HG03354 (cell line): ENCODE data around the gene MED9.
"Not testable (repeated sequence)": the region's sequence is repeated elsewhere in the genome, so short reads cannot be mapped to it uniquely, and the experiment has no call there.

ENCODE experiments used
- ATAC-seq: cut with Tn5 transposase; IDR thresholded peaks from one replicate; pipeline ENCODE4 v1.9.1; 2021; ENCODE audit warnings: mild to moderate bottlenecking; ENCODE audit not compliant: unreplicated experiment, poor library complexity, severe bottlenecking

The MED9 gene

DNA sequence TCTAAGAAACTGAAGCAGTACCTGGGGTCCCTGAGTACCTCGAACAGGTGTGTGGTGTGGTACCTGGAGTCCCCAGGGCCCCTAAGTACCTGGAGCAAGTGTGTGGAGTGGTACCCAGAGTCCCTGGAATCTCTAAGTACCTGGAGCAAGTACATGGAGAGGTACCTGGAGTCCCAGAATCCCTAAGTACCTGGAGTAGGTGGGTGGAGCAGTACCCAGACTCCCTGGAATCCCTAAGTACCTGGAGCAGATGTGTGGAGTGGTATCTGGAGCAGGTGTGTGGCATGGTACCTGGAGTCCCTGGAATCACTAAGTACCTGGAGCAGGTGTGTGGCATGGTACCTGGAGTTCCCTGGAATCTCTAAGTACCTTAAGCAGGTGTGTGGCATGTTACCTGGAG lies 22.5 kb upstream of the MED9 start:
- ATAC-seq = no peak

DNA sequence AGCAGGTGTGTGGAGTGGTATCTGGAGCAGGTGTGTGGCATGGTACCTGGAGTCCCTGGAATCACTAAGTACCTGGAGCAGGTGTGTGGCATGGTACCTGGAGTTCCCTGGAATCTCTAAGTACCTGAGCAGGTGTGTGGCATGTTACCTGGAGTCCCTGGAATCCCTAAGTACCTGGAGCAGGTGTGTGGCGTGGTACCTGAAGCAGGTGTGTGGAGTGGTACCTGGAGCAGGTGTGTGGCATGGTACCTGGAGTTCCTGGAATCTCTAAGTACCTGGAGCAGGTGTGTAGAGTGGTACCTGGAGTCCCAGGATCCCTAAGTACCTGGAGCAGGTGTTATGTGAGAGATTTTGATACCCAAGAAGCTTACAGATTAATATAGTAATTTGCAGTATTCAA lies 22.1 kb upstream of the MED9 start:
- not testable (repeated sequence) for ATAC-seq

GRCh38 chr17:17455173-17455572 lies 21.6 kb upstream of the MED9 start:
- no peak for ATAC-seq

DNA sequence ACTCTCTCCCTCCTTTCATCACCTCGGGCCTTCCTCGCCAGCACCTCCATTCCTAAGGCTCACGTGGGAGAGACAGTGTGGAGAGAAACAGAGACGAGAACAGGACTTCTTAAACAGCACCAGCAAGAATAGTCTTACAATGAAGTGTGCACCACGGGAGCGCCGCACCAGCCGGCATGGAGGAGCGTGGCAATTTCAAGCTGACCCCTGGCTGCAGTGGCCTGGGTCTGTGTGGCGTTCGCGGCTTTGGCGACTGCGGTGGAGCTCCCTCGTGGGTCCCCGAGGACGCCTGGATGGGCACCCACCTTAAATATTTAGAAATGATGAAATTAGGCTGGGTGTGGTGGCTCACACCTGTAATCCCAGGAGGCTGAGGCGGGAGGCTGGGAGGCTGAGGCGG lies 20.5 kb upstream of the MED9 start:
- ATAC-seq = no peak

DNA sequence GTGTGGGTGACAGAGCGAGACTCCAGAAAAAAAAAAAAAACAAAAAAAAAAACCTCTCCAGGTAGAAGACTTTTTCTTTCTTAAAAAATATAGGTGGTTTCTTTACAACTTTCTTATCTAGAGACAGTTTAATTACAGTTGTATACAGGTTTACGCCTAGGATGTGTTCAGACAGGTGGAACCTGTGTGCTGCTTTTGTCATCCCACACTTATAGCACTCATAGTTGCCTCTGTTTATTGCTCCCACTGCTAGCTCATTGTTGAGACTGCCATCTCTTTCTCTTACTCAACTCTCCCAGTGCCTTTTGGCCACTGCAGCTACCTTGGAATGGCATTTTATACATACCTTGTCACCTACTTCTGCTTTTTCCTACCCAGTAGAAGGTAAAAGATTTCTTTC lies 19.1 kb upstream of the MED9 start:
- no peak for ATAC-seq

DNA sequence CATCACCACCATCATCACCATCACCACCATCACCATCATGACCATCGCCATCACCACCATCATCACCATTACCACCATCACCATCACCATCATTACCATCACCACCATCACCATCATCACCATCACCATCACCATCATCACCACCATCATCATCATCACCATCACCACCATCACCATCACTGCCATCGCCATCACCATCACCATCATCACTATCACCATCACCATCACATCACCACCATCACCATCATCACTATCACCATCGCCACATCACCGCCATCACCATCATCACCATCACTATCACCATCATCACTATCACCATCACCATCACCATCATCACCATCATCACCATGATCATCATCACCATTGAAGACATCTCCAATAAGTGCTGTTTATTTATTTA lies 16.8 kb upstream of the MED9 start:
- ATAC-seq = no peak

DNA sequence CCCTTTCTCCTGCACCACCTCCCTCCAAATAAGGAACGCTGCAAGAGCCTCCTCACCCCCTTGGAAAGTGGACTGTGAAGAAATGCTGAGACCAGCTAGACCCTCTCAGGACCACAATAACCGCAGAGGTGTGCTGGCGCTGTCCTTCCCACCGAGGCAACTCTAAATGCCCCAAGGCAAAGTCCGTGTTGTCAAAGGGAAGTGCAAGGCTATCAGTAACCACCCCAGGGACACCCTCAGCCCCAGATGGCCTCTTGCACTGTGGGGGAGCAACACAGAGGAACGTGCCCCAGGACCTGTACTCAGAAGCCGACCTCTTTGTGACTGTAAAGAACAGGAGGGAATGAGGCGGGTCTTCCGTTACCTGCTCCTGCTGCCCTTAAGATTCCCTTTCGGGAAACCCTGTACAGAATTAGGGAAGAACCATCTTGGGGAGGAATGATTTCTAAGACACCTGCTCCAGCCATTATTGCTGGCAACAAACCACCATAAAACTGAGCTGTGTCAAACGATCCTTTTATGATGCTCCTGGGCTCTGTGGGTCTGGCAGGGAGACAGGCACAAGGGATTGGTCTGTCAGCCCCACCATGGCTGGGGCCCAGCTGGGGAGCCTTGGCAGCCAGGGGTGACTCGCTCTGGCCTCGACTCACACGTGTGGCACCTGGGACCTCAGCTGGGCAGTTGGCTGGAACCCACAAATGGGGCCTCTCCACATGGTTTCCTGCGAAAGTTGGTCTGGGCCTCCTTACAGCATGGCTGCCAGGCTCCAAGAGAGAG lies 14.6 kb upstream of the MED9 start:
- ATAC-seq = no peak

DNA sequence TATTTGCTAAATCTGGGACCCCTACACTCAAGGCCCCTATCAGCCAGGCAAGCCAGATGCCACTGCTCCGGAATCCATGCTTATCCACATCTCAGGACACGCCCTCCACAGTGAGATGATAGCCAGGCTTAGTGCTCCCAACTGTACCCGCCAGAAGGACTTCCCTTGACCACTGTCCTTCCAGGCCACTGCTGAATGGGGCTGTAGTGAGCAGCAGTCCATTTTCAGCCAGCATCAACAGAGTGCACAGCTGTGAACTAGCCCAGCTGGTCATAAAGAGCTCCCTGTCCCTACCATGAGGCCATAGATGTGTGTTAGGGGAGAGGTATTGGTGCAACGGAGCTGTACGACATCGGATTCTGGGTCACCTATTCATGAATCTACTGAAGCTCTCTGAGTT lies 13.0 kb upstream of the MED9 start:
- ATAC-seq = no peak

GRCh38 chr17:17465878-17466277 lies 10.9 kb upstream of the MED9 start:
- ATAC-seq = not testable (repeated sequence)

- ATAC-seq = no peak
Measured at GRCh38 chr17:17466511-17466910, 10.3 kb upstream of the MED9 start.

DNA sequence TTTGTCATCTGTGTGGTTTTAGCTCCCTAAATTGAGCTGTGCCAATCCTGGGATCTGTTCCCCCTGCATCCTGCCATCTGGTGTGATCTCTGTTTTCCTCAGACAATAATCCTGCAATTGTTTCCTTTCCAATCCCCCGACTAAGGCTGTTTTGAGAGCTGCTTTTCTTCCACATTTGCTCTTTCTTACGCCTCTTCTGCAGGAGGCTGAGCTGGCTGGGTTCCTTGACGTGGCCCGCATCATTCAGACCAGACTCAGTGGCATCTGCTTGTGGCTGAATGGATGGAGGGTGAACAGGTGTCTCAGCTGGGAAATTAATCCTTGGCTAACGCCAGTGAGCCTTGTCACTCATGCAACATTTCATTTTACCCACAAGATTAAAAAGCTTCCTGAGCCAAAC lies 9.8 kb upstream of the MED9 start:
- ATAC-seq = no peak

GRCh38 chr17:17467720-17468119 lies 9.1 kb upstream of the MED9 start:
- ATAC-seq = no peak

GRCh38 chr17:17468217-17469010 lies 8.4 kb upstream of the MED9 start:
- no peak for ATAC-seq

DNA sequence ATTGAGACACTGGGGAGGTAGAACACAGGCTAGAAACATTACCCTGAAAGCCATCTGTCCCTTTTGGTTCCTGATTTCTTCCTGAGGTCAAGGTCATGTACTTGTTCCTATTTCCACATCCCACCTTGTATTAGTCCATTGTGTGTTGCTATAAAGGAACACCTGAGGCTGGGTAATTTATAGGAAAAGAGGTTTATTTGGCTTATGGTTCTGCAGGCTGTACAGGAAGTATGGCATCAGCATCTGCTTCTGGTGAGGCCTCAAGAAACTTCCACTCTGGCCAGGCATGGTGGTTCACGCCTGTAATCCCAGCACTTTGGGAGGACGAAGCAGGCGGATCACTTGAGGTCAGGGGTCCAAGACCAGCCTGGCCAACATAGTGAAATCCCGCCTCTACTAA lies 7.4 kb upstream of the MED9 start:
- ATAC-seq = no peak

GRCh38 chr17:17469996-17470395 lies 6.8 kb upstream of the MED9 start:
- no peak for ATAC-seq

DNA sequence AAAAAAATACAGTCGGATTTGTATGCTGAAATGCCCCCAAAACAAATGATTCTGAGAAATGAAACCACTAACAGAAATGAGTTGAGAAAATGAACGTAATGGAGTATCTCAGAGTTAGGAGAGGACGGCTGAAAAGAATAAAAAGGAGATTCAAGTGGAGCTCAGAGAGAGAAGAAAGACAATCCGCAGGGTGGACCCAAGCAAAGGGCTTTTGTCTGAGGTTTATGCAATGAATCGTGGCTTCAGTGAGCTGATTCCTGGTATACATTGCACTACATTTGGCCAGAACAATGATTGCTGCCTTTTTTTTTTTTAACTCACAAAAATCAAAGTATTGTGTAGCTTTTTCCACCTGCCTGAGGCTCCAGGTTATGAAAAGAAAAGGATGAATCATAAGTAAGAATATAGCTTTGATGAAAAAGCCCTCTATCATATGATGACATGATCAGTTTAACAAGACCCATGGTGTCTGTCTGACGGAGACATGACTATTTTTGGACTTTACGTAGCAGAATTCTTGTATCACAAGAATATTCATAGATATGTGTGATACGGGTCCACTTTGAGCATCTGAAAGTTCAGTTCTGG lies 4.4 kb upstream of the MED9 start:
- ATAC-seq = no peak

GRCh38 chr17:17474341-17474740 lies 2.5 kb upstream of the MED9 start:
- ATAC-seq = no peak

GRCh38 chr17:17479209-17479608 lies 2.4 kb downstream of the MED9 start:
- no peak for ATAC-seq

GRCh38 chr17:17480593-17481148 lies 3.9 kb downstream of the MED9 start:
- ATAC-seq = no peak

DNA sequence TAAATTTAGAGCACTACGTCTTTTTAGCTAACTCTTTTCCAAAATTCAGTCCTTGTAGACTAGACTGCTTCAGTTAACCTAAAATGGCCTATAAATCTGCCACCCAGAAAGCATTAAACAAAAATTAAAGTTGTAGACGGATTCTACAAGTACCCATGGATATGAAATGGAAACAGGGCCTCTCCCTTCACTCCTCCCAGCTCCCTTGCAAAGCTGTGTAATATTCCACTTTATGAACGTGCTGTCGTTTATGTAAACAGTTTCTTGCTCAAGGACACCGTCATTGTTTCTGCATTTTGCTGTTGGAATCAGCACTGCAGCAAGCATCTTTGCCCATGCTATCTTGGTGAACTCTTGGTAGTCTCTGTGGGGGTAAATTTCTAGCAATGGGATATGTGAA lies 5.1 kb downstream of the MED9 start:
- ATAC-seq = no peak

DNA sequence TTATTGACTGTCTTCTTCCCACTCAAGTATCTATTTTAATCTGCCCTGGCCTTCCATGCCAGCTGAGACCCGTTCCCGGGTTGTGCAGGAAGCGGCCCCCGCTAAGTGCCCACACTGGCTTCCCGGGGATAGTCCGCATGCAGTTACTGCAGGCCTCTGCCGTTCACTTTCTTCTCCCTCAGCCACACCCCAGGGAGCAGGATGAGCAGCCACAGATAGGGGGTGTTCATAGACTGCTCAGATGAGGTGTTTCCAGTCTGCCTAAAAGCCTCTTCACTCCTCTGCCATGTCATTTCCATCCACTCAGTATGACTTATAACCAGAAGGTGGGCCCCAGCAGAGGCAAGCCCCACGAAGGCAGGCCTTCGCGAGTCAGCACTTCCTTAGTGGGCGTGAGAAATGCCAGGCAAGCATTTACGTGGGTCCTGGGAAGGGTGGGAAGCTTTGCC lies 7.7 kb downstream of the MED9 start:
- no peak for ATAC-seq
